HG03103 (cell line): ENCODE results near the gene SDK2.

Experiments used
- ATAC-seq: cut with Tn5 transposase; IDR thresholded peaks from one replicate; pipeline ENCODE4 v1.9.1; 2021; ENCODE audit warnings: low read depth; ENCODE audit not compliant: unreplicated experiment

Gene SDK2

DNA sequence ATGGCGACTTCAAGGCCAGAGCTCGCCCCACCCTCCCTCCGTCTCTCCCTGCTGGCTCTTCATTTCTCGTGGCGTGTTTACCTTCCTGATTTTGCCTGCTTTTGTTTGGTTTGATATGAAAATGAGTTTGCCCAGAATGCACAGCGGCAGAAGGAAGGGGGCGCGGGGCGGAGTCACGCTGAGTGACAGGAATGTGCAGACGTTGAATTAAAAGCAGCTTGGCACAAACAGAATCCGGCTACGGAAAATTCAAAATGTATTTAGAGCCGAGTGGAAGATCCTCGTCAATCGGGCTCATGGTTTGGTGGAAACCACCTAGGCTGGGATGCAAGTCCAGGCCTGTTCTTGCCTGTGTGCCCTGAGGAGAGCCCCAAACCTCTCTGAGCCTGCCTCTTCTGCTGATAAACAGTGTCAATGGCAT is 102.7 kb downstream of the SDK2 start:
- no peak for ATAC-seq

GRCh38 chr17:73541111-73541510 is 103.1 kb downstream of the SDK2 start:
- ATAC-seq = no peak

DNA sequence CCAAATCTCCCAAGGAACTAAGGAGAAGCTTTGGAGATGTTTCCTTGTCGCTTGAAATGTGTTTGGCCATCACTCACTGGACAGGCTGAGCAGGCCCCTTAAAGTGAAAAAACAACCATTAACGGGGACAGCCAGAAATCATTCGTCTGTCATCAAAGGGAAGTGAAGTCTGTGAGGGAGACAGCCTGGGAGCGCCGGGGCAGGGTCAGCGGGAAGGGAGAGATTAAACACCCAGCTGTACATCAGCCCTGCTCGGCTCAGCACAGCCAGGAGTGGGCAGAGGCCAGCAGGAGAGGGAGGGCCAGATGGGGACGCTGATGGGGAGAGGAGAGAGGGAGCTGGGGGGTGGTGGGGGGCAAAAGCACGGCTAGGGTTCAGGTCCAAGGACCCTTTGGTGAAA is 105.1 kb downstream of the SDK2 start:
- ATAC-seq = no peak

DNA sequence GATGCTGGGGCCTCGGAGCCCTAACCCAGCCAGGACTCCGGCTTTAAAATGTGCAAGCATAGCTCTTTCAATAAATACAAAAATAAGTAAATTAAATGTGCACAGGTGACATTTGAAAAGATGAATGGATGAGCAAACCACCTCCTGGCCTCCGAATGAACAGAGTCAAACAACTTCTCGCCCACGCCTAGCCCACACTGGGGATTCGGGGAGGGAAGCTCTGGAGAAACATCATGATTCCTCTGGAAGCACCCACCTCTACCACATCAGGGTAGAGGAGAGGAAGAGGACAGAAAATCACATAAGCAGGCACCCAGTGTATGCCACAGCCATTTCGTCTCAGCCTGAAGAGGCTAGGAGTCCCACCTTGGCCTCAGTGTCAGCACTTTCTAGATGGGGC is 105.8 kb downstream of the SDK2 start:
- no peak for ATAC-seq

DNA sequence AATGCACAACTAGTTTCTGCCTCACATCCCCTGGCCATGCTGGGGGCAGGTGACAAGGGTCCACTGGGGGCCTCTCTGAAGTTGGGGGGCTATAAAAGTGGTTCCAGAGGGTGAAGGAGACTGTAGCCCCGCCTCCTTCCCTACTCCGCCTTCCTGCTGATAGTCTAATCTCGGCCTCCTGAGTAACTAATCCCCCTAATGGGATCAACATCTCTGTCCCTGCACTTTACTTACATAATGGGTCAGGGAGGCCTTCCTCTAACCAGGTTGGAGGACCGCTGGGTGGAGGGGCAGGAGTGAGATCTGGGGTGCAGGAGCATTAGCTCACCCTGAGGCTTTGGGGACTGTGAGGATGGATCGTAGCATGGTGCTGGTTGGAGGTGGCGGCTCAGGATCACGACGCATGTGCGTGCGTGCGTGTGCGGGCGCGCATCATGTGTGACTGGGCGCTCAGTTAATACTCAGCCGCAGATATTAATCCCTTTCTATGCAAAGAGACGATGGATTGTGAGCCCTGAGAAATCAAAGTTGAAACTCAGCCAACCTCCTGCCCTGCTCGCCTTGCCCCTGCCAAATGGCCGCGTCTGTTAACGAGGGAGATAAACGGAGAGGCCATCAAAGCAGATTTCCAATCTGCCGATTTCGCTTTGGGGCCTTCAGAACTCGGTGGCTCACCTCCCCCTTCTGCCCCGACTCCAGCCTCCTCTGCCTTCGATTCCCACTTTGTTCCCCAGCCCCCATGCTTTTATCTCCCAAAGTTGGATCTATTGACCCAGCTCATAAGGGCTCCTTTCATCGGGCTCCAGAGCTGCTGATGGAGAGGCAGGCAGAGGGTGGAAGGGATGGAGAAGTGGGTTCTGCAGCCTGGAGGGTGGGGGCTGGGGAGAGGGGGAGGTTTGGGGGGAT is 107.3 kb downstream of the SDK2 start:
- ATAC-seq = no peak

DNA sequence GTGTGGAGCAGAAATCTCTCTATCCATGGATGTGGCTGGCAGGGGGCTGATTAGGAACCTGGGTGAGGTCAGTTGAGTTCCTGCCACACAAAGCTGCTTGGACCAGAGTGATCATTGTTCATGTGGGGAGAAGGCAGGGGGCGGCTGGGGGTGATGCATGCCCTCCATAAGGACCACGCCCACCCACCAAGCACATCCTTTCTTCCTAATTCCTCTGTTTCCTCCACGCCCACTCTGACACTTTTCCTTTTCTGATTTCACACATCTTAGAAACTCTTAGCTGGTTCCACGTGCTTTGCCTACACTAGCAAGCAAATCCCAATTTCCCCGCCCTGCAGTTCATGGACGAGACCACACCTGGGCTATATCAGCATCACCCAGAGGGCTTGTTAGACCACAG is 108.5 kb downstream of the SDK2 start:
- ATAC-seq = no peak

GRCh38 chr17:73534209-73534909 is 109.9 kb downstream of the SDK2 start:
- ATAC-seq = no peak

- no peak for ATAC-seq
Observed at GRCh38 chr17:73533781-73534180, 110.5 kb downstream of the SDK2 start.

- ATAC-seq = no peak
Observed at GRCh38 chr17:73533127-73533526, 111.1 kb downstream of the SDK2 start.

GRCh38 chr17:73532421-73532901 is 111.8 kb downstream of the SDK2 start:
- no peak for ATAC-seq

- no peak for ATAC-seq
Observed at GRCh38 chr17:73531158-73531557, 113.1 kb downstream of the SDK2 start.

DNA sequence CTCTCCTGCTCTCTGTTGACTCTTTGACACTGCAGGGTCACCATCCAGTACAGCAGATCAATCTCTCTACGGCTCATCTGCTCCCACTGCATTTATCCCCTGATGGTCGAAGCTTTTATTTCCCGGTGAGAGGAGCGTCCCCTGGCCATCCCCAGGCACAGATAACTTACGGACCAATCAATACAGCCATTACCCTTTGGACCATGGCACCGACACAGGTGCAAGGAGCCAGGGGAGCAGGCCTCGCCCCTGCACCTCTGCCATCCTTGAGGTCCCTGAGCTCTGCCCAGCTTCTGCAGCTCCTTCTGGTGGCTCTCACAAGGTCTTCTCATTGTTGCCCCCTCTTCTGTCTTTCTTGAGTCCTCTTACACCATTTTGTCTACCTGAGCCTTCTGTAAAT is 115.6 kb downstream of the SDK2 start:
- ATAC-seq = no peak

GRCh38 chr17:73526952-73527351 is 117.3 kb downstream of the SDK2 start:
- ATAC-seq = no peak

- no peak for ATAC-seq
Observed at GRCh38 chr17:73524941-73525679, 119.1 kb downstream of the SDK2 start.

- no peak for ATAC-seq
Observed at GRCh38 chr17:73522696-73523095, 121.5 kb downstream of the SDK2 start.

DNA sequence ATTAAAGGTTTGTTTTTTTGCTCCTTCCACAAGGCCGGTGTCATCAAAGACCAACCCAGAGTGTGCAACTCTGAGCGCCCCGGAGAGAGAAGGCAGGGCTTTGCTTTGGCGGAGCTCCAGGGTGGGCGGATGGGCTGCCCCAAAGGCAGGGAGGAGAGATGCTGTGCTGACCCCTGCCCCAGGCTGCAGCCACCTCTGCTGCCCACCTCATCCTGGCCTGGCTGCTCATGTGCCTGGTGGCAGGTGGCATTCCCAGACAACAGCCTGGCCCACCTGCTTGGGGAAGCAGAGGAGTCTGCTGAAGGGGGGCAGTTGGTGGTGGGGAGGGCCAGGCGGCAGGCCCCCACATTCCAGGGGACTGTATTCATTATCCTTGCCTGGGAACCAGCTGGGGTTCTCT is 122.1 kb downstream of the SDK2 start:
- ATAC-seq = no peak

GRCh38 chr17:73521376-73521775 is 122.9 kb downstream of the SDK2 start:
- no peak for ATAC-seq

- ATAC-seq = no peak
Observed at GRCh38 chr17:73520369-73520761, 123.9 kb downstream of the SDK2 start.

DNA sequence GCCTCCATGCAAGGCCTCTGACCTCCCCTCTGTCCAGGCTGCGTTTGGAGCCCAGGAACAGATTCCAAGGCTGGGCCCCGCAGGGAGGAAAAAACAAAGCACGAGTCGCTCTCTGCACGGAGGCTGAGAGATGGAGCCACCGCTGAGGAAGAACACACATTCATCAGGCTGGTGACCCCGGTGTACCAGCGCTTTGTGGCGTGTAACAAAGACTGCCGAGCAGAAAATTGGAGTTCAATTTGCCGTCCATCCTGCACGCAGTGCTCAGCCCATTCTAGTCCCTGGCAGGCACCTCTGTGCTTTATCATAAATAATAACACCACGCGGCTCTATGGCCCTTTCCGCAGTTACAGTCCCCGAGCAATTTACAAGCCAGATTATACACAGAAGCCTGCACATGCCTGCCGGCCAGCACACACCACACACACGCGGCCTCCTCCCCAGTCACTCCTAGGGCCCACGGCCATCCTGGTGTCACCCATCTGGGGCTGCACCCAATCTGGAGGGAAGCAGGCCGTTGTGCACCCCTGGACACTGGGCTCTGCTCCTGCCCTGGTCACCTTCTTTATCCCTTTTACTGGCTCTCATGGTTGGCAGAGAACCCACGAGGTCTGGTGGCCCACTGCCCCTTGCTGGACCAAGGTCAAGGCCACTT is 124.4 kb downstream of the SDK2 start:
- ATAC-seq = no peak

DNA sequence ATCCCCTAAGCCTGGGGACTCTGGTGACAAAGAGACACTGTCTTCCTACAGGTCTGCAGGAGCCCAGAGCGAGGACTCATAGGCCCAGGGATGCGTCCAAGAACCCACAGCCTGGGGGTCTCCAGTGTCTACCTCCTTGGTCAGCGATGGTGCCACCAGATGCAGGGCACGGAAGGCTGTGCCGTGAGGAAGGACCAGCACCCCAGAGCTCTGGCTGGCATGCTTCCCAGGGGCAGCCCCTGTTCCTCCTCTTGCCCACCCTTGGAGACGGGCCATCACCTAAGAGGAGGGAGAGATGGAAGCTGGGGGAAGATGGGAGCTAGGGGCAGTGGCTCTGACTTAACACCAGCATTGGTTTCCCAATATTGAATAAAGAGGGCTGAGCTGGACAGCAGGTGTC is 125.2 kb downstream of the SDK2 start:
- no peak for ATAC-seq

DNA sequence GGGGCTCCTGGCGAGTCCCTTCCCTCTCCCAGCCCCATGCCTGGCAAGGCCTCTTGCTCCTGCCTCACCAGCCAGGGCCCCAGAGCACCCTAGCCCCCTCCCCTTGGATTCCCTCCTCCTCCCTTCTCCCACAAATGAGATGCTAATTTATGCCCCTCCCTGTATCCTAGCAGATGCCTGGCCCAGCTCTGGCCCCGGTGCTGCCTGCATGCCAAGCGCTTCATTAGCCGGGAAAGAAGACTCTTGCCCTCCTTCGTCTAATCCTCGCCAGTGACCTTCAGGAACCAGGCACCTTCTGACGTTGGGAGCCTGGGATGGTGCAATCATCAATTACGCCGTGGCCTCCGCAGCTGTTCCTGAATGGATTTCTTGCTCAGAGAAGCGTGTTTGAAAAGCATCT is 127.8 kb downstream of the SDK2 start:
- no peak for ATAC-seq
